Left colon (tissue), 2 donors: ENCODE data around the gene TARS2. TPM values are rescaled to one million over a fixed set of nuclear protein-coding genes. Genes with fewer than 3 reads are reported as not detected.

Experiments used
- ATAC-seq: fragments of 200-7000 bp; cut with Tn5 transposase; one replicate; pipeline ENCODE4 v1.9.1; 2020; ENCODE audit warnings: mild to moderate bottlenecking, moderate library complexity
- DNase-seq, 2 donors: peaks; one replicate each; pipeline ENCODE4 v3.0.0-alpha.2; 2020
- intact Hi-C, 2 donors: fragments of 100-400 bp; cut with DNase I in 1 of 2; cut with micrococcal nuclease in 1 of 2; formaldehyde crosslinking; loops; one replicate each; pipeline versions ENCODE4 v1.11.2 to v1.14.0; 2022; cut with DNase I, micrococcal nuclease
- total RNA-seq, 2 donors: library from RNA; stranded (reverse); fragmentation: NEBNext Ultra II Directional; extraction: Animal tissue kit (Norgen Biotek cat#: 25700); gene quantifications; one replicate each; pipeline ENCODE4 v1.2.1, GENCODE V29; 2021
- donor health status: DM: no; HTN: no; CAD: no.
- donor health status: DM: yes; HTN: yes; CAD: no.

TARS2 gene
- total RNA-seq, 2 donors from 2014 or later = 15.6 to 22.0 TPM

GRCh38 chr1:150493175-150493574 lies 6.0 kb downstream of the TARS2 start:
- DNase-seq (no peak), ATAC-seq (no peak)
- intact Hi-C loops = no loop called here

GRCh38 chr1:150498342-150498741 lies 11.1 kb downstream of the TARS2 start:
- intact Hi-C loops = no loop called here
- DNase-seq = no peak
- no peak for ATAC-seq

DNA sequence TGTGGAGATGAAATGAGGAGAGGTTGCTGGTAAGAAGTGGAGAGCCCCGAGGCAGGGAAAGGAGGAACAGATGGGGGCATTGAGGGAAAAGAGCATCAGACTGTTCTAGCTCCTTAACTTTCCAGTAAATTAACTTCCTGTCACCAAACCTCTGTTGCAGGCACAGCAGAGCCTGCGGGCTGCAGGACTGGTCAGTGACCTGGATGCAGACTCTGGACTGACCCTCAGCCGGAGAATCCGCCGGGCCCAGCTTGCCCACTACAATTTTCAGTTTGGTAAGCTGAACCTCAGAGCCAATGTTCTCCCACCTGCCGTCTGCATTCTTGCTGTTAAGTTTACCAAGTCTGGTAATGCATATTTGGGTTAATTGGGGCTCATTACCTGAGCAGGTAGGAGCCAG lies 18.2 kb downstream of the TARS2 start:
- DNase-seq = no peak
- intact Hi-C loops = no loop called here
- ATAC-seq = no peak

DNA sequence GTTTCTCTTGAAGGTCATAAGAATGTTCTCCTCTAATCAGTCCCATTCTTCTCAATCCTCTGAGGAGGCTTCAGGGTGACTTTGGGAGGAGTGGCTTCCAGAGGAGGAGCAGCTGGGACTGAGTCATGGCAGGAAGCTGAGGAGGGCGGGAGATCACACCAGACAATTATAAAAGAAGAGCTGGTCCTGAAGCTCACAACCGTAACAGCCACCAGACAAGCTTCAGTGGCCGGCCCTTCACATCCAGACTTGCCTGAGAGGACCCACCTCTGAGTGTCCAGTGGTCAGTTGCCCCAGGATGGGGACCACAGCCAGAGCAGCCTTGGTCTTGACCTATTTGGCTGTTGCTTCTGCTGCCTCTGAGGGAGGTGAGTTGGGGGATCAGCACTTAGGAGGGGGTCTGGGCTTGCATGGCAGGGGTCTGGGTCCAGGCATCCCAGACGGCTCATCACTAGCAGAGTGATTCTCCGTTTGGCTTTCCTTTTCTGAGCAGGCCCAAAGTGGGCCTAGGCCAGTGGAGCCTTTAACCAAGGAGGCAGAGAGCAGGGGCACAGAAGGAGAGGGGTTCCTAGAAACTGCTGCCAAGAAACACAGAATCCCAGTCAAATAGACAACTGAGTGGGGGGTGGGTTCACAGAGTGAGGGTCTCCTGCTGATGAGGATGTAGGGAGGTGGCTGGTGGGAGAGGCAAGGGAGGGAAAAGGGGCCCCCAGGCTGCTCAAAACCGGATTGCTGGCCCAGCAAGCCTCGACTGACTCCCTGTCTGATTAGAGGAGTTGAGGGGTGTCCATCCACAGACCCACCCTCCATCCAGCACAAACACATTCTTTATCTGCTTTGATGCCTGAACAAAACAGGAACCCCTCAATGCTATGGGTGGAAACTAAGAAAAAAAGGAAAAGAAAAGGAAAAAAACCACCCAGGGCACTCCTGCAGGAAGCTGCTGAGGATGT lies 21.0 kb downstream of the TARS2 start, which contains the start of gene ECM1:
Gene ECM1 (plus strand): TSS at position 198 of the 953 bp plus-strand sequence. CDS start 101 bp downstream, at position 299.
- DNase-seq (peak in 1 of 2 donors; percentile 48), ATAC-seq (peak; percentile 91)
- intact Hi-C loops = no loop called here

DNA sequence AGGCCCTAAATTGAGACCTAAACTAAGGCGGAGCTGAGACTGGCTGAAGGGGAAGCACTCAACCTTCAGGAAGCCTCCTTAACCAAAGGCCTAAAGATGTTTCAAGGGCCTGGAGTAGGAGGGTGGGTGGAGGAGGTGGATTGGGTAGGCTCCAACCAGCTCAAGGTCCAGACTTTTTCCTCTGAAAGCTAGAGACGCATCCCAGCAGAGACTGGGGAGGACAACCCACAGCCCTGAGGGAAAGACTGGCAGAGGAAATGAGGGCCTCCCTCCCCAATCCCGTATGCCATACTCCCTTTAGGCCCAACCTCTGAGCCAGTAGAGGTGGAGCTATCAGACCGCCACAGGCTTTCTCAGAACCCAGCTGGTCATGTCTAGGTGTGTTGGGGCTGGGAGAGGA lies 21.8 kb downstream of the TARS2 start:
- no peak for ATAC-seq
- DNase-seq = no peak
- intact Hi-C loops = no loop called here

GRCh38 chr1:150511551-150511950 lies 24.3 kb downstream of the TARS2 start:
- ATAC-seq (no peak), DNase-seq (no peak)
- intact Hi-C loops = no loop called here

DNA sequence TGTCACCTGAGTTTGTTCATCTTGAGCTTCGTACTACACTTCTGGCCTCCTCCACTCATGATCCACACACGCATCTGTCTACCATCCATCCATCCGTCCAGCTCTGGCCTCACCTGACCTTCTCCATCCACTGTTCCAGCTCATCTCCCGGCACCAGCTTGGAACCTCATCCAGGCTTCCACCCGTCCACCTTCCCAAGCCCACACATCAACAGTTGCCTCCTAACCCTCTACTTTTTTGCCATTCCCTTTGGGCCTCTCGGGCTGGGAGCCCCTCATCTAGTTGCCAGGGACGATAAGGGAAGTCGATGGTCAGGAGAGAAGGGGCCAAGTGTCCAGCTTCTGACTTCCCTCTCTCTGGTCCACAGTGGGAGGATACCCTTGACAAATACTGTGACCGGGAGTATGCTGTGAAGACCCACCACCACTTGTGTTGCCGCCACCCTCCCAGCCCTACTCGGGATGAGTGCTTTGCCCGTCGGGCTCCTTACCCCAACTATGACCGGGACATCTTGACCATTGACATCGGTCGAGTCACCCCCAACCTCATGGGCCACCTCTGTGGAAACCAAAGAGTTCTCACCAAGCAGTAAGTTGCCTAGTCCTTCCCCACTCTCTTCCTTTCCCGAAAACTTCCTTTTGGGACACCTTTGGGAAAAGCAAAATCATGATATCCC lies 24.9 kb downstream of the TARS2 start:
- ATAC-seq = no peak
- intact Hi-C loops = no loop called here
- DNase-seq = no peak

DNA sequence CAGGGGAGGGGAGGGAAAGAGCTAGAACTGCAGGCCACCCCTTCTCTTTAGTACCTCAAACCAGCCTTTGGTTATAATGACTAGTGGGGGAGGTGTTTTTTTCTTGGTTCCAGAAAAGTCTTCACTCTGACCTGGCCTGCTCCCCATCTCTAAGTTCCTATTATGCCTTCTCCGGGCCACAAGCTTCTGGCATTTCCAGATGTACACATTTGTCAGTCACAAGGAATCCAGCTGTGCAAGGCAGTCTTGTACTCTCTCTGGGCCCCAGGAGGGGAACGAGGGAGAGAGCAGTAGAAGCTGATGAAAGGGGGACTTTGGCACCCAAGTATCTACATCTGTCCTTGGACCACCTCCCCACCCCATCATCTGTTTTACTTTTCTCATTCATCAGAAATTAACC lies 25.6 kb downstream of the TARS2 start:
- DNase-seq (no peak), ATAC-seq (no peak)
- intact Hi-C loops = no loop called here

DNA sequence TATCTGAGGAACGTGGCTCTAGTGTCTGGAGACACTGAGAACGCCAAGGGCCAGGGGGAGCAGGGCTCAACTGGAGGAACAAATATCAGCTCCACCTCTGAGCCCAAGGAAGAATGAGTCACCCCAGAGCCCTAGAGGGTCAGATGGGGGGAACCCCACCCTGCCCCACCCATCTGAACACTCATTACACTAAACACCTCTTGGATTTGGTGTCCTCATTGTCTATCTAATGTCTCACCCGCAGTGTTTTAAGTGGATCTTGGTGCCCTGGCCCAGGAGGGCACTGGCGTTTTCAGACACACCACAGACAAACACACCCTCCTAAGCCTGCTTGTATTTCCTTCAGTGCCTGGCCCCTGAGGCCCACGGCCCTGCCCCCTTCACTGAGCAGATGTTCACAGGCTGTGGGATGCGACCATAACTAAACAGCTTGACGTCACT lies 26.2 kb downstream of the TARS2 start:
- no peak for ATAC-seq
- intact Hi-C loops = no loop called here
- DNase-seq = no peak

GRCh38 chr1:150514260-150514659 lies 27.0 kb downstream of the TARS2 start:
- ATAC-seq = no peak
- DNase-seq = no peak
- intact Hi-C loops = no loop called here

DNA sequence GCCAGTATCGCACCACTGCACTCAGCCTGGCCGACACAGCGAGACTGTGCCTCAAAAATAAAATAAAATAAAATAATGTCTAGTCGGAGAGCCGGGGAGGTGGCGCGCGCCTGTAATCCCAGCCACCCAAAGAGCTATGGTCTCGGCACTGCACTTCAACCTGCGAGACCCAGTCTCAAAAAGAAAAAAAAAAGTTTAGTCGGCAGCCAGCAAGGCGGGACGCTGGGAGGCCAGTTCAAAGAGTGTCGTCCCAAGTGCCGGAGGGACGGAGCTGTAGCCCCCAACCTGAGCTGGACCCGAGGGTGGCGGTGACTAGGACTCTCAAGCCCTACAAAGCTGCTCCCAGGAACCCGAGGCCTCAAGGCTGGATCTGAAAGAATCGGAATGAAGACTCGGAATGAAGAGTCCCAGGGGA lies 27.7 kb downstream of the TARS2 start:
- ATAC-seq (peak; percentile 3), DNase-seq (no peak)
- intact Hi-C loops = no loop called here

GRCh38 chr1:150515328-150516049 lies 28.3 kb downstream of the TARS2 start, which contains the start of gene FALEC:
TSS of gene FALEC (plus strand) at chr1:150515752.
- peak; percentile 96 for DNase-seq
- intact Hi-C loops = no loop called here
- ATAC-seq = peak; percentile 97

DNA sequence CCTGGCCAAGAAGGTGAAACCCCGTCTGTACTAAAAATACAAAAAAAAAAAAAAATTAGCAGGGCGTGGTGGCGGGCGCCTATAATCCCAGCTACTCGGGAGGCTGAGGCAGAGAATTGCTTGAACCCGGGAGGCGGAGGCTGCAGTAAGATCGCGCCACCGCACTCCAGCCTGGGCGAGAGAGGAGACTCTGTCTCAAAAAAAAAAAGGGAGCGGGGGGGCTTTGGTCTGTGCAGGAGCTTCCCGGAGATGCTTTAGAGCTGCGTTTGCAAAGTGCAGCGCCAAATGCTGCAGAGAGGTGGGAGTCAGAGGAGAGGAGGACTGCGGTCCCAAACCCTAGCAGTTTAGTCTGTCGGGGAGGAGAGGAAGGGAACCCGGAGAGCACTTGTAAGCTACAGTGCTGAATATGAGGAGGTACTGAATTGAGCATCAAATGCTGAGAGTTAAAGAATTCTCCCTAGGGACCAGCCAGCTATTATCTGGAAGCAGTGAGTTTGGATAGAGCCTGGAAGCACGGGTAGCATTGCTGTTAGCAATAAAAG lies 28.9 kb downstream of the TARS2 start:
- peak in 1 of 2 donors; percentile 35 for DNase-seq
- intact Hi-C loops = no loop called here
- ATAC-seq = peak; percentile 24

GRCh38 chr1:150516616-150517015 lies 29.4 kb downstream of the TARS2 start:
- ATAC-seq = peak; percentile 35
- no peak for DNase-seq

DNA sequence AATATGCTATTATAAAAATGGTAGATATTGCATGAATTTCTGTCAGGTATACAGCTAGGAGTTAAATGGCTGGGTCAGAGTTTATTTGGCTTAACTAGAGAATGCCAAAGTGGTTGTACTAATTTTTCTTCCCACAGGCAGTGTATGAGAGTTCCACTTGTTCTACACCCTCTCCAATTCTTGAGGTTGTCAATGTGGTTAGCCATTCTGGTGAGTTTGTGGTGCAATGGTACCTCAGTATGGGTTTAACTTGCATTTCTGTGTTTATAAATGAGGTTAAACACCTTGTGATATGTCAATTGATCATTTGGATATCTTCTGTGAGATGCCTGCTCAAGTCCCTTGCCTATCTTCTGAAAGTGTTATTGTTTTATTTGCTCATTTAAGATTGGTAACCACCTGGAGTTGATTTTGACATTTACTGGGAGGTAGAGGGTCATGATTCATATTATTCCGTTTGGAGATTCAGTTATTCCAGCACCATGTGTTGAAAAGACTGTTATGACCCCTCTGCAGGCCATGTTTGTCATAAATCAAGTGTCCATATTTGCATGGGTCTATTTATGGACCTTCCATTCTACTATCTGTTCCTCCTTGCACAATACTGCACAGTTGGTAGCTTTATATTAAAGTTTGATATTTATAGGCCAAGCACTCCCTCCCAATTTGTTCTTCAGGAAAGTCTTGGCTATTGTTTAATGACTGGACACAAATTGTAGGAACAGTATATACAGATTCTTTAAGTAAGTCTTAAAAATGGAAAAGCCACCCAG lies 34.2 kb downstream of the TARS2 start:
- intact Hi-C loops = no loop called here
- ATAC-seq = no peak

More at GRCh38 chr1:150516616-150517015, 29.4 kb downstream of the TARS2 start:
- intact Hi-C loops = no loop called here

GRCh38 chr1:150525348-150525747 lies 38.1 kb downstream of the TARS2 start:
- intact Hi-C loops = no loop called here
- ATAC-seq = no peak
- no peak for DNase-seq

More for the DNA sequence above, 34.2 kb downstream of the TARS2 start:
- no peak for DNase-seq

- no peak for DNase-seq
- no peak for ATAC-seq
- intact Hi-C loops = no loop called here
These were observed 41.0 kb downstream of the TARS2 start for GRCh38 chr1:150528196-150528595.

DNA sequence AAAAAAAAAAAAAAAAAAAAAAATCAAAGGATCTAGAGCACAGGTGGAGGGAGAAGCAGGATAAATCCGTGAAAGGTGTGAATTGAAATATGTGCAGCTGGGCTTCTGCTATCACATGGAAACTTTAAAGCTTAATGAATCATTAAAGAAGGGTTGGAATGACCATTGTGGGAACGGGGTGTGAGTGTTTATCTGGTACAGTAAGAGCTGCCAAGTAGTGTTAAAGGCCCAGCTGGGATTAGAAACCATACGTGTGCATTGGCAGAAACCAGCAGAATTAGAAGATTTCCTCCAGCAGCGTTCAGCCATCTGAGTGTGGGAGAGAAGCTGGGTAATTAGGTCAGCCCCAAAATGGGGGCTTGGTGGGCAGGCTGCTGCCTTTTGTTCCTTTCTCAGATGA lies 41.8 kb downstream of the TARS2 start:
- no peak for DNase-seq
- intact Hi-C loops = no loop called here
- peak; percentile 71 for ATAC-seq
